Natural killer cell (primary cell): ENCODE results near the gene HTT-AS. TPM values are rescaled to one million over a fixed set of nuclear protein-coding genes. Genes with fewer than 3 reads are reported as not detected.

Source experiments
- ATAC-seq, 3 donors: fragments of 150-1000 bp in 2 of 3; fragments of 200-7000 bp in 1 of 3; cut with Tn5 transposase; 1 replicate in 1 of 3; 2 replicates in 2 of 3; pipeline ENCODE4 v1.10.0; 2021; ENCODE audit warnings: mild to moderate bottlenecking in 2 of 3, moderate library complexity in 2 of 3
- DNase-seq, 2 donors: peaks; one replicate each; pipeline versions ENCODE4 v3.0.0 to v3.0.0-alpha.2; 2013 to 2021; ENCODE audit warnings: mixed read lengths in 1 of 2
- H3K27ac ChIP-seq: one replicate; pipeline ENCODE4 v1.5.1; 2013; ENCODE audit warnings: mild to moderate bottlenecking, low read length
- H3K27me3 ChIP-seq: one replicate; pipeline ENCODE4 v1.6.1; 2013; ENCODE audit warnings: low read length; ENCODE audit not compliant: control insufficient read depth, insufficient read depth
- H3K36me3 ChIP-seq: one replicate; pipeline ENCODE4 v1.6.1; 2013; ENCODE audit warnings: low read length; ENCODE audit not compliant: control insufficient read depth, insufficient read depth
- H3K4me1 ChIP-seq: one replicate; pipeline ENCODE4 v1.6.1; 2013; ENCODE audit warnings: low read length; ENCODE audit not compliant: control insufficient read depth, insufficient read depth
- H3K4me3 ChIP-seq: one replicate; pipeline ENCODE4 v1.5.1; 2013; ENCODE audit warnings: low read length
- H3K9me3 ChIP-seq: one replicate; pipeline ENCODE4 v1.6.1; 2013; ENCODE audit warnings: low read length; ENCODE audit not compliant: control insufficient read depth, insufficient read depth
- H3K27ac Mint-ChIP-seq, 2 donors: one replicate each; pipeline ENCODE4 v1.8.0; 2022; ENCODE audit warnings: mild to moderate bottlenecking in 2 of 2, mixed read lengths in 2 of 2, moderate library complexity in 1 of 2
- H3K27me3 Mint-ChIP-seq, 2 donors: one replicate each; pipeline ENCODE4 v1.8.0; 2022; ENCODE audit warnings: low read depth in 2 of 2, mixed read lengths in 2 of 2
- H3K36me3 Mint-ChIP-seq: one replicate; pipeline ENCODE4 v1.8.0; 2022; ENCODE audit warnings: mixed read lengths
- H3K4me1 Mint-ChIP-seq, 2 donors: one replicate each; pipeline ENCODE4 v1.8.0; 2022; ENCODE audit warnings: mixed read lengths in 2 of 2
- H3K4me3 Mint-ChIP-seq: one replicate; pipeline ENCODE4 v1.8.0; 2022; ENCODE audit warnings: mild to moderate bottlenecking, moderate library complexity, mixed read lengths
- H3K9me3 Mint-ChIP-seq, 2 donors: one replicate each; pipeline ENCODE4 v1.8.0; 2022; ENCODE audit warnings: mixed read lengths in 2 of 2
- CTCF ChIP-seq: fragments of 200-600 bp; IDR thresholded peaks from one replicate; pipeline ENCODE4 v1.8.0; 2022; ENCODE audit warnings: antibody characterized with exemption
- WGBS: methylation state at CpG from one replicate; pipeline ENCODE4 v1.1.7; 2013; ENCODE audit warnings: missing lambda C conversion rate; ENCODE audit not compliant: insufficient coverage; 5-methylcytosine and 5-hydroxymethylcytosine counted together
- intact Hi-C: fragments of 100-400 bp; cut with micrococcal nuclease; formaldehyde crosslinking; loops from one replicate; pipeline ENCODE4 v1.14.2; 2022
- total RNA-seq, 4 donors: library from RNA; stranded (reverse); fragments of 120-200 nt in 1 of 4; gene quantifications; one replicate each; pipeline versions ENCODE4 v1.2.3 to v1.2.4, GENCODE V29; 2013 to 2022

Gene HTT-AS
- total RNA-seq, 3 donors from 2014 or later (not counting 1 experiment from before 2014, with no cell fraction given) = not detected

- DNase-seq = no peak
- no peaks in the 10 kb centered on the region for H3K36me3 Mint-ChIP-seq
- no peaks in the 10 kb centered on the region for H3K9me3 Mint-ChIP-seq
- H3K27me3 Mint-ChIP-seq = peaks cover 0 to 6% of the 10 kb centered on the region in 2 donors
- Histone ChIP-seq H3K27ac (no peak overlapping the region), H3K4me1 (no peaks in the 10 kb centered on the region), H3K4me3 (no peak overlapping the region), H3K36me3 (no peaks in the 10 kb centered on the region), H3K9me3 (no peaks in the 10 kb centered on the region), H3K27me3 (no peaks in the 10 kb centered on the region)
- 64% methylated on average over 8 of the region's 8 CpGs for WGBS
- no peak overlapping the region for H3K4me3 Mint-ChIP-seq
- H3K27ac Mint-ChIP-seq = no peak overlapping the region
- no peaks in the 10 kb centered on the region for H3K4me1 Mint-ChIP-seq
- intact Hi-C loops = no loop called here
- no peak for ATAC-seq
- TF ChIP-seq CTCF = no peak
These were observed 60.4 kb downstream of the HTT-AS start for GRCh38 chr4:3013839-3014350.

Other genes with a start within 250 kb of the HTT-AS start
- gene ADD1, start 230.7 kb downstream of the HTT-AS start, total RNA-seq = 100 to 1,000 TPM; 383 to 465 (median 452) TPM
- 10 to 100 TPM; 20.9 to 25.0 (median 21.1) TPM for gene NOP14, start 111.1 kb downstream of the HTT-AS start, total RNA-seq
- 1 to 10 TPM; 2.0 to 6.4 (median 5.1) TPM for gene GRK4, start 111.0 kb downstream of the HTT-AS start, total RNA-seq
- 100 to 1,000 TPM; 132 to 175 (median 165) TPM for gene HTT, start 143 bp upstream of the HTT-AS start, total RNA-seq
- 1 to 10 TPM in 2 of 3 donors, under 1 TPM in 1; 0.54 to 2.2 (median 1.8) TPM for gene MSANTD1, start 174.6 kb upstream of the HTT-AS start, total RNA-seq
- 10 to 100 TPM; 10.5 to 12.3 (median 10.6) TPM for gene RGS12, start 218.5 kb upstream of the HTT-AS start, total RNA-seq